Measurements from ENCODE around the gene CNTN6.

CNTN6 gene

GRCh38 chr3:1179146-1179545 is 86.3 kb downstream of the CNTN6 start:
- DNase-seq (ENCODE audit: low read depth), result no peak

GRCh38 chr3:1183320-1184048 is 90.7 kb downstream of the CNTN6 start:
- DNase-seq (ENCODE audit: low read depth), result no peak

DNA sequence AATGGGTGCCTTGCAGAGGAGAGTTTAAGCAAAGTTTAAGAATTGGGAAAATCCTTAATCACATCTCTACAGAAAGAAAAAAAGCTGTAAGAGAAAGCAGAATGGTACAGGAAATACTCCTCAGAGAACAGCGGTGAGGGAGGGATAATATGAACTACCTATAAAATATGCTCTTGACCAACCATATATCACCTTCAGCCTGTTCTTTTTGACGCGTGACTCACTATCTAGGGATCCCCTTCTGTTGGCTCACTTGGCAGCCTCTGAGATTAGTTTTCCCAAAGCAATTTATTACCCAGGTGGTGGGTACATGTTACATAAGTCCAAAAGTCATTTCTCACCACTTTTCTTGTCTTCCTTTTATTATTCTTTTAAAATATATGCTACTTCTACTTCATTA is 97.7 kb downstream of the CNTN6 start:
- DNase-seq (ENCODE audit: low read depth), result no peak

- no peak for DNase-seq (ENCODE audit: low read depth)
These were observed 98.2 kb downstream of the CNTN6 start for GRCh38 chr3:1191026-1191425.

- no peak for DNase-seq (ENCODE audit: low read depth)
These were observed 103.1 kb downstream of the CNTN6 start for GRCh38 chr3:1195947-1196346.

DNA sequence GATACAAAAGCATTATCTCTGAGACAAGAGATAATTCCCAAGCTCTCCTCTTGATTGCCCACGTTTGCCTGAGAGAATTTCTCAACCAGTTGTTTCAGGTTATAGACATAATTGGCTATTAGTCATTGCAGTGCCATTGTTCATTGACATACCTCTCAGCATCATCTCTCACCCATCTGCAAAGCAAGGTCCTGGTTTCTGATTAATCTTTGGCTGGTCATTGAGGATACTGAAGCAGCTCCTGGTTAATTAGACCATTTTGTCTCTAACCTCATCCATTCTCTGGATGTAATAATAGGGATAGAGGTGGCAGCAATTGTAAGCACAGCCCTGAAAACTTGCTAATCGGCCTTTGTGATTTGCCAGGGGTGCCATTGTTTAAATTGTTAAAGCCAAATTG is 104.2 kb downstream of the CNTN6 start:
- DNase-seq (ENCODE audit: low read depth), result no peak

DNA sequence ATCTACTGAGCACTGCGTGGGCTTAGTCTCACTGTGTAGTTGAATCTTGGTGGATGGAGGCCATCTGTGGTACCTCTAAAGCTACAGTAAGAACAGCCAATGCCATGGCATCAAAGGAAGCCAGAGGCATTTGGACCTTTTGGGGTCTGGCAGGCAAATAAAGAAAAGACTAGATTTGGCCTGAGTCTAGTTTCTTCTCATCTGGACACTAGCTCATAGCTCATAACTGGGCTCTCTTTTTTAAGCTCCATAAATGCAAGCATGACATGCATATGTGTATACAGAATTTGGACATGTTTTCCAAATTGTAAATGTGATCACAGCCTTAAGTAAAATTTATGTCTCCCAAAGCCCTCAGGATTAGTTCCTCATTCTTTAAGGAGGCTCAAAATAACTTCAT is 107.5 kb downstream of the CNTN6 start:
- no peak for DNase-seq (ENCODE audit: low read depth)

GRCh38 chr3:1207904-1208303 is 115.1 kb downstream of the CNTN6 start:
- DNase-seq (ENCODE audit: low read depth), result no peak

GRCh38 chr3:1214933-1215332 is 122.1 kb downstream of the CNTN6 start:
- no peak for DNase-seq (ENCODE audit: low read depth)

DNA sequence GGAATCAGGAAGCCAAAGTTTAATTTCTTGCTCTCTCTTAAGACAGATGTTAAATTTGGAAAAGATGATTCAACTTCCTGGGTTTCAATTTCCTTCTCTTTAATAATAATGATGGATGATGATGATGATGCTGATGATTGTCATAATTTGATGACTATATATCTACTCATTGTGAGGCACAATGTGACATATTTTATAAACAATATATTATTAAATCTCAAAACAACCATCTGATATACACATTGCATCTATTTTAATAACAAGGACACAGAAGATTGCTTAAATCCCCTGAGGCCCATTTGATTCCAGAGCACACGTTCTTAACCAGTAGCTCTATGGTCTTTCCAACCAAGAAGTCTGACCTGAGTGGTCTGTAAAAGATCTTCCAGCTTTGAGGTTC is 124.0 kb downstream of the CNTN6 start:
- no peak for DNase-seq (ENCODE audit: low read depth)

DNA sequence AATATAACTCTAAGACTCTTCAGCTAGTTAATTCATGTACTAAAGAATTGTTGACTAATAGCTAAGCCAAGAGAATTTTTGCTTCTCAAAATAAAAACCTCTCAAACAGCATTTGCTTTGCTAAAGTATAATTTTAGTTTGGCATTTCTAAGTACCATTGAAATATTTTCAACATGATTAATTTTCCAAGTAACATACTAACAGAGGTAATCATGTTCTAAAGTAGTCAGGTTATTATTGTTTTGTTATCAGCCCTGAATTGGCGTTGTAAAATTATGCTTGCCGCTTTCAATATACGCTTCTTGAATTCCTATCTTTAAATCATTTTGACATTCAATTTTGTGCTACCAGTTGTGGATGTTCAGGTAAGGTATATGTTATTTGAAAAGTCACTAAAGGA is 134.3 kb downstream of the CNTN6 start:
- no peak for DNase-seq (ENCODE audit: low read depth)

DNA sequence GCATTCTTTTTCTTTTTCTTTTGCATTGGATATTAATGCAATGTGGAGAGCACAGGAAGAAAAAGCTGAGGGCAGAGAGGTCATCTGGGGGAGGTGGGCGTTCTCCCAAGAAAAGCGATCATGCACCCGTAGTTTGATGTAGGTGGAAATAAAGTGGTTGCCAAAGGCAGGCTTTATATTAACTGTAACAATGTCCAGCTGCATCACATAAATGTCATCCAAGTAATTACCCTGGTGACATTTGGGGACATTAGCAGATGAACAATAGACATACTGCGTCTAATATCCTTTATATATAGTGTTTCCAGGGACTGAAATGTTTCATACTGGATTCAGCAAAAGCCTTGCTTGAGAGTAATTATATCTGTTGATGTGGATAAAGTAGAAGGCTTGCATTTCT is 135.5 kb downstream of the CNTN6 start:
- DNase-seq (ENCODE audit: low read depth), result no peak

DNA sequence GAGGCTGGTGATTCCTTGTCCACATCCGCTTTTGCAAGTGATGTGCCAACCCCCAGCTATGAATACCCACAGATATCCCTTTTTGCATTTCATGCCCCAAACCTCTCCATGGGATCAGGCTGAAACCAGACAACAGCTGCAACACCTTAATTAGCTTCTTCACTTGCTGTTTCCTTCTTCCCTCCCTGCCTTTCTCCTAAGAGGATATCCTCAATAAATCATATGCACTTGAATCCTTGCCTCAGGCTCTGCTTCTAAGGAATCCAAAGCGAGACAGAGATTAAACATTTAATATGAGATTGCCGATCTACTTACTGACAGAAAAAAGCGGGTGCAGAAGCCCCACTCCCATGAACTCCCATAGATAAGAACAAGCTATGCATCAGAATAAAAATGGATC is 138.1 kb downstream of the CNTN6 start:
- no peak for DNase-seq (ENCODE audit: low read depth)

DNA sequence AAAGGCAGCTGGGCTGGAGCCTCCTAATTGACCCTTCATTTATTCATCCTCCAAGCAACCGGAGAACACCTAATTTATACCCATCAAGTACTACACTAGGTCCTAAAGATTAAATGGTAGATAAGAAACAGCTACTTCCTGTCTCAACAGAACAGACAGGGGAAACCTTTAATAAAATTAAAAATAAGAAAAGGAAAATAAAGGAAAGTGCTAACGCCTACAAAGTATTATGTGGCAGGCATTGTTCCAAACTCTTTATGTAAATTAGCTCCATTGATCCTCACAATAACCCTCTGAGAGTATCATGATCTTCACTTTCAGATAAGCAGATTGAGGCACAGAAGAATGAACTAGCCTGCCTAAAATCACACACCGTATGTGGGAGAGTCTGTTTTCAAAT is 139.5 kb downstream of the CNTN6 start:
- no peak for DNase-seq (ENCODE audit: low read depth)

- DNase-seq (ENCODE audit: low read depth), result no peak
These were observed 142.8 kb downstream of the CNTN6 start for GRCh38 chr3:1235526-1236120.

GRCh38 chr3:1251282-1252060 is 158.6 kb downstream of the CNTN6 start:
- DNase-seq (ENCODE audit: low read depth), result no peak

DNA sequence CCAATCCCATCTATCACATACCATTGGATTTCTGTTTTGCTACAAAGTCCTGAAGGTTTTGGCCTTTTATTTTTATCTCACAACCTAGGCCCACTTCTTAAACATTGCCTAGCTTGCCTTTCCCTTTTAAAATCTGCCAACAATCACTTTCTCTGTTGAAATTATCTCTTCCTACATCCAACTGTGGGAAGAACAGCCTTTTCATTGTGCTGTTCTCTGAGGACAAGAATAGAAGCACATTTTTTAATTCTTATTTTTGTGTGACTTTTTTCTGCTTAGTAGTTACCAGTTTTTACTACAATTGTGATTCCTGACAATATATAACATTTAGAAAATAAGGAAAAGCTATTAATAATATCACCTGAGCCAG is 159.2 kb downstream of the CNTN6 start:
- DNase-seq (ENCODE audit: low read depth), result no peak

DNA sequence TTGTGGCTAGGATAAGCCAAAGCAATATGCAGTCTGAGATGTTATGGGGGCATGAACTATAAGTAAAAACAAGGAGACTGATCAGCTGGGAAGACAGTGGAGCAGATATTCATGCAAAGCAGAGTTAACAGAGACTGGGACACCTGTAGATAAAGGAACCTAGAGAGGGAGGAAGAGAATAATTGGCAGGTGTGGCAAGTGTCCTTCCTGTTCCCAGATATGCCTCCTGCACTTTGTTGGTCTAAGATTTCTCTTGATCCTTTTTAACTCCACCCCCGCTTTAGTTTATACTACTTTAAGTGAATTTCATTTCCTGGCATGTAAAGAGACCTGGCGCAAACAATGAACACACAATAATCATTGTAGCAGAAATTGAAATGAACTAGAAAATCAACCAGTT is 169.4 kb downstream of the CNTN6 start:
- DNase-seq (ENCODE audit: low read depth), result no peak

GRCh38 chr3:1263121-1263520 is 170.3 kb downstream of the CNTN6 start:
- no peak for DNase-seq (ENCODE audit: low read depth)

- DNase-seq (ENCODE audit: low read depth), result no peak
These were observed 177.0 kb downstream of the CNTN6 start for GRCh38 chr3:1269808-1270207.

DNA sequence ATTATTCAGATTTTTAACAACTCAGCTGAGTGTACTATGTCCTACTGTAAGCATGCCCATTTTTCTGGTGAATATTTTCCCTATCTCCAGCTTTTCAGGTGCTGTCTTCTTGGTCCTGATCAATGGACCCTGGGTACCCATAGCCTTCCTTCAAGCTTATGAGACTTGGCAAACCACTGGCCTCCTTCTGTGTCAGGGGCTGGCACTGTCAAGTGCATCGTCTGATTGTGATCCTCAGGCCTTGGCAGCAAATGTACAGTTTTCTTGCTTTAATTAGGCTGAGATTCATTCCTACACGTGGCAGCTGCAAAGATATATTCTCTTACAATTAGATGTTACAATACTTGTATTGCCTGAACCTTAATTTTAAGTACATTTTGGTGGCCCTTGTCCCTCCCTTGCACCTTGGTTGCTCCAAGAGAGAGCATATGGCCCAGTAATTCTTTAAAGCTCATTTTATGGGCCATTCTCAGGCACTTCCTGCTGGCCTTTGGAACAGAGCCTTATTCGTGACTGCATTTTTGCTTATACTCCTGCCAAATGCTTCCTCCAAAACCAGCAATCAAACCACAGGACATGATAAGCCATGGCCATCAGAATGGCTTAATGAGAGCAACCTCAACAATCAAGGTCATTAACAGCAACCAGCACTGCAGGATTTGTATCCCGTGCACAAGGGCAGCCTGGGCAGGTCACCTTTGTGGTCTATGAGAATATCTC is 179.9 kb downstream of the CNTN6 start:
- no peak for DNase-seq (ENCODE audit: low read depth)

DNA sequence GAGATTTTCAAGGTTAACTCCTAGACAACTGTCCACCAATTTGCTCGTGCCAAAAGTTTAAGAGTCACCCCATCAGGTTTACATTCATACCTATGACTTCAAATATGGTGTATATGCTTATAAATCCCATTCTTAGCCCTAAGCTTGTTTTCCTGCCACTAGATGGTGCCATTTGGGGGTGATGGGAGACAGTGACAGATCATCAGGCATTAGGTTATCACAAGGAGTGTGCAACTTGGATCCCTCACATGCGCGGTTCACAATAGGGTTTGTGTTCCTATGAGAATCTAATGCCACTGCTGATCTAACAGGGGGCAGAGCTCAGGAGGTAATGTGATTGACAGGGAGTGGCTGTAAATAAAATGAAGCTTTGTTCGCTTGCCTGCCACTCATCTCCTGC is 182.7 kb downstream of the CNTN6 start:
- DNase-seq (ENCODE audit: low read depth), result no peak

GRCh38 chr3:1287815-1288214 is 195.0 kb downstream of the CNTN6 start:
- no peak for DNase-seq (ENCODE audit: low read depth)

All from CMK (cell line).